ENCODE results near the gene SLPI.

Gene SLPI

GRCh38 chr20:45218124-45218523 lies 36.2 kb downstream of the SLPI start:
- no peak for DNase-seq (ENCODE audit: low read depth in 2 of 2)

GRCh38 chr20:45212836-45213235 lies 41.5 kb downstream of the SLPI start:
- no peak for DNase-seq (ENCODE audit: low read depth in 2 of 2)

- DNase-seq (ENCODE audit: low read depth in 2 of 2) = no peak
Measured at GRCh38 chr20:45211569-45212474, 42.5 kb downstream of the SLPI start.

- no peak for DNase-seq (ENCODE audit: low read depth in 2 of 2)
Measured at GRCh38 chr20:45209924-45210323, 44.4 kb downstream of the SLPI start.

- DNase-seq (ENCODE audit: low read depth in 2 of 2) = no peak
Measured at GRCh38 chr20:45206725-45207124, 47.6 kb downstream of the SLPI start, which contains the start of gene SEMG1. SEMG1 (plus strand) TSS chr20:45207033; CDS start chr20:45207054, 21 bp downstream.
